ENCODE data around the gene PRSS3. TPM values are rescaled to one million over a fixed set of nuclear protein-coding genes. Genes with fewer than 3 reads are reported as not detected.
"Not testable (repeated sequence)": the region's sequence is repeated elsewhere in the genome, so short reads cannot be mapped to it uniquely, and the experiment has no call there.

PRSS3 gene
- total RNA-seq, 1 donor from 2014 or later, result not detected

GRCh38 chr9:33751536-33752129, 43.7 kb upstream of the PRSS3 start:
- H3K27ac Mint-ChIP-seq (ENCODE audit: unreplicated experiment), result no peak overlapping the region
- H3K36me3 Mint-ChIP-seq (ENCODE audit: unreplicated experiment), result no peaks in the 10 kb centered on the region
- H3K9me3 Mint-ChIP-seq (ENCODE audit: unreplicated experiment), result peaks cover 2% of the 10 kb centered on the region
- H3K27me3 Mint-ChIP-seq (ENCODE audit: unreplicated experiment), result peaks cover 8% of the 10 kb centered on the region
- TF ChIP-seq, protein P1, sequence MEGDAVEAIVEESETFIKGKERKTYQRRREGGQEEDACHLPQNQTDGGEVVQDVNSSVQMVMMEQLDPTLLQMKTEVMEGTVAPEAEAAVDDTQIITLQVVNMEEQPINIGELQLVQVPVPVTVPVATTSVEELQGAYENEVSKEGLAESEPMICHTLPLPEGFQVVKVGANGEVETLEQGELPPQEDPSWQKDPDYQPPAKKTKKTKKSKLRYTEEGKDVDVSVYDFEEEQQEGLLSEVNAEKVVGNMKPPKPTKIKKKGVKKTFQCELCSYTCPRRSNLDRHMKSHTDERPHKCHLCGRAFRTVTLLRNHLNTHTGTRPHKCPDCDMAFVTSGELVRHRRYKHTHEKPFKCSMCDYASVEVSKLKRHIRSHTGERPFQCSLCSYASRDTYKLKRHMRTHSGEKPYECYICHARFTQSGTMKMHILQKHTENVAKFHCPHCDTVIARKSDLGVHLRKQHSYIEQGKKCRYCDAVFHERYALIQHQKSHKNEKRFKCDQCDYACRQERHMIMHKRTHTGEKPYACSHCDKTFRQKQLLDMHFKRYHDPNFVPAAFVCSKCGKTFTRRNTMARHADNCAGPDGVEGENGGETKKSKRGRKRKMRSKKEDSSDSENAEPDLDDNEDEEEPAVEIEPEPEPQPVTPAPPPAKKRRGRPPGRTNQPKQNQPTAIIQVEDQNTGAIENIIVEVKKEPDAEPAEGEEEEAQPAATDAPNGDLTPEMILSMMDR (IDR thresholded peaks at IDR 0.05; ENCODE audit: partially characterized antibody, unreplicated experiment), result no peak
- no peak for DNase-seq
- H3K4me3 Mint-ChIP-seq (ENCODE audit: unreplicated experiment), result peak overlapping the region; percentile 63
- peaks cover 2% of the 10 kb centered on the region for H3K4me1 Mint-ChIP-seq (ENCODE audit: low read depth, unreplicated experiment)

DNA sequence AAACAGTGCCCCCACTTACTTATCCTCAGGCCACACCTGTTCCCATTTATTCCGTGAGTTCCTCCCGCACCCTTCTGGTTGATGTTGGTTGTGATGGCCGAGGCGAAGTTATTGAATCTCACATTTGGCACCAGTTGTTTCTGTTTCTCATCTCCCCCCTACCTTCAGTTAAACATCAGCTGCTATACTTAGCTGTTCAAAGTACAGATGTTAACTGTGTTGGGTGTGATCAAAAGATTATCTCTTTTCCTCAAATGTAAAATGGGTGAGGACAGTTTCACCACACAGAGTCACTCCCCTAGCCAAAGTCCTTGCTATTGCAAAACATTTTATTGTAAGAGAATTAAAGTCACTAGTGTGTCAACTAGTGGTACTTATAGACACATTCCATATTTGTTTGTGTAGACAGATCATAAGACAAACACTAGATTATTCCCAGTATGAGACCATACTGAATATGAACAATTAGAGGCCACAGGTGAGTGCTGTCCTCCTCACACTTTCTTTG, 43.2 kb upstream of the PRSS3 start:
- Mint-ChIP-seq H3K4me3 (ENCODE audit: unreplicated experiment) (no peak overlapping the region), H3K9me3 (ENCODE audit: unreplicated experiment) (peaks cover 2% of the 10 kb centered on the region), H3K36me3 (ENCODE audit: unreplicated experiment) (no peaks in the 10 kb centered on the region), H3K4me1 (ENCODE audit: low read depth, unreplicated experiment) (peaks cover 2% of the 10 kb centered on the region), H3K27ac (ENCODE audit: unreplicated experiment) (no peak overlapping the region), H3K27me3 (ENCODE audit: unreplicated experiment) (peaks cover 8% of the 10 kb centered on the region)
- no peak for DNase-seq
- TF ChIP-seq, protein P1 (IDR thresholded peaks at IDR 0.05; ENCODE audit: partially characterized antibody, unreplicated experiment), result no peak

GRCh38 chr9:33752789-33753188, 42.6 kb upstream of the PRSS3 start:
- not testable (repeated sequence) for H3K27ac Mint-ChIP-seq (ENCODE audit: unreplicated experiment); H3K9me3 Mint-ChIP-seq (ENCODE audit: unreplicated experiment); H3K36me3 Mint-ChIP-seq (ENCODE audit: unreplicated experiment); H3K4me3 Mint-ChIP-seq (ENCODE audit: unreplicated experiment); DNase-seq; H3K27me3 Mint-ChIP-seq (ENCODE audit: unreplicated experiment); H3K4me1 Mint-ChIP-seq (ENCODE audit: low read depth, unreplicated experiment)

GRCh38 chr9:33759648-33760047, 35.7 kb upstream of the PRSS3 start:
- not testable (repeated sequence) for H3K36me3 Mint-ChIP-seq (ENCODE audit: unreplicated experiment); DNase-seq

GRCh38 chr9:33762343-33762742, 33.0 kb upstream of the PRSS3 start:
- no peak for DNase-seq
- Mint-ChIP-seq H3K9me3 (ENCODE audit: unreplicated experiment) (no peaks in the 10 kb centered on the region), H3K27ac (ENCODE audit: unreplicated experiment) (no peak overlapping the region), H3K4me3 (ENCODE audit: unreplicated experiment) (no peak overlapping the region), H3K36me3 (ENCODE audit: unreplicated experiment) (no peaks in the 10 kb centered on the region), H3K27me3 (ENCODE audit: unreplicated experiment) (no peaks in the 10 kb centered on the region), H3K4me1 (ENCODE audit: low read depth, unreplicated experiment) (no peaks in the 10 kb centered on the region)
- TF ChIP-seq, protein P1 (IDR thresholded peaks at IDR 0.05; ENCODE audit: partially characterized antibody, unreplicated experiment), result no peak

More at GRCh38 chr9:33759648-33760047, 35.7 kb upstream of the PRSS3 start:
- not testable (repeated sequence) for H3K4me1 Mint-ChIP-seq (ENCODE audit: low read depth, unreplicated experiment); H3K9me3 Mint-ChIP-seq (ENCODE audit: unreplicated experiment); H3K27me3 Mint-ChIP-seq (ENCODE audit: unreplicated experiment); H3K4me3 Mint-ChIP-seq (ENCODE audit: unreplicated experiment); H3K27ac Mint-ChIP-seq (ENCODE audit: unreplicated experiment)

- not testable (repeated sequence) for H3K27ac Mint-ChIP-seq (ENCODE audit: unreplicated experiment); H3K27me3 Mint-ChIP-seq (ENCODE audit: unreplicated experiment); H3K36me3 Mint-ChIP-seq (ENCODE audit: unreplicated experiment); H3K4me3 Mint-ChIP-seq (ENCODE audit: unreplicated experiment); H3K9me3 Mint-ChIP-seq (ENCODE audit: unreplicated experiment); DNase-seq; H3K4me1 Mint-ChIP-seq (ENCODE audit: low read depth, unreplicated experiment)
These were observed 31.7 kb upstream of the PRSS3 start for GRCh38 chr9:33763709-33764108.

Measured in glutamatergic neuron (in vitro differentiated cells).